ENCODE results near the gene IFRD2.
"Not testable (repeated sequence)": the region's sequence is repeated elsewhere in the genome, so short reads cannot be mapped to it uniquely, and the experiment has no call there.

Gene IFRD2

DNA sequence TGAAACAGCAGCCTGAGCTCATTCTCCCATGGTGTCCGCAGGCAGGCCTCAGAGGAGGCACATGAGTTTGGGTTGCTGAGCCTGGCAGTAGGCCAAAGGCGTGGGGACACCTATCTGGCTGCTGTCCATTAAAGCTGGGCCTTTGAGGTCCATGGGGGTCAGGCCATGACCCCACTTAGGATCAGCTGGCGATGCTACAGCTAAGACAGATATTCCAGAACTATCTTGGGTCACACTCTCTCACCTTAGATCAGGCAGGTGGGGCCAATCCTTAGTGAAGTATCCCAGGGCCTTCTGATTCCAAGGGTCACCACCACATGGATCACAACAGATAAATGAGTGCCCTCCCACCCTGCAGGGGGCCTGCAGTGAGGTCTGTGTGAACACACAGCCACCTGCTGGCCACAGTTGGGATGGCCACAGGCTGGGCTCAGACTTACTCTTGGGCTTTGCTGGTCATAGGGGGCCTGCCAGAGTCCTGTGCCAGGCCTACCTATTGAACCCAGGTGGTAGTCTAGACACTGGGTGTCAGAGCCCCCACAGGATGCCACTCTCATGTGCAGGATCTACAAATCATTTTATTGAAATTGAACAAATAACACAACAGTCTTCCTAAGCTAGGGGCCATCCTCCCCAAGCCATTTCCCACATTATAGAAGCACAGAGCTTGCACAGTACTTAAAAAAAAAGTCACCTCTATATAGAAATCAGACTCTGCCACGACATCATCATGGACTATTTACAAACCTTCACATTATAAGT lies 32.3 kb upstream of the IFRD2 start:
- DNase-seq (ENCODE audit: low spot score), result peak; percentile 68

DNA sequence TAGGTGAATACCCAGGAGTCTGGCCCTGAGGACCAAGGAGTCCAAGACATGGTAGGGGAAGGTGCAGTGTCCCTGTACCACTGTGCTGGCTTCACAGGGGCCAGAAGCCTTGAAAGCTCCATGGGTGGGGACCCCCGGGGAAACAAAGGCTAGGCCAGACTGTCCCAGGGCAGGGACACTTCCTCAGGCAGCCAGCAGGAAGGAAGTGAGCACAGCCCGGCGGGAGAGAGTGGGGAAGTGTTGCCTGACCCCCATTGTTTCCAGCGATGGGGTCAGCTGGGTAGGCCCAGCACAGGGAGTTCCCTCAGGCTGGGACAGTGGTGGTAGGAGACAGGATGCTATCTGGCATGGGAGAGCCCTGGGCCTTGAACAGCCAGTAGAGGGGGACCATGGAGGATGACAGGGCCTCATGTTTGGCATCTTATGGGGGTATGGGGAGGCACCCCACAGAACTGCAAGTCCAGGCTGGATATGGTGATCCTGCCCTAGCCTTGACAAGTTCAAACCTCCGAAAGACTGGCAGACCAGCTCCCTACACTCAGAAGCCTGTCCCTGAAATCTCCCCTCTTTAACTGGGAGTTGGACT lies 31.5 kb upstream of the IFRD2 start:
- DNase-seq (ENCODE audit: low spot score), result no peak

DNA sequence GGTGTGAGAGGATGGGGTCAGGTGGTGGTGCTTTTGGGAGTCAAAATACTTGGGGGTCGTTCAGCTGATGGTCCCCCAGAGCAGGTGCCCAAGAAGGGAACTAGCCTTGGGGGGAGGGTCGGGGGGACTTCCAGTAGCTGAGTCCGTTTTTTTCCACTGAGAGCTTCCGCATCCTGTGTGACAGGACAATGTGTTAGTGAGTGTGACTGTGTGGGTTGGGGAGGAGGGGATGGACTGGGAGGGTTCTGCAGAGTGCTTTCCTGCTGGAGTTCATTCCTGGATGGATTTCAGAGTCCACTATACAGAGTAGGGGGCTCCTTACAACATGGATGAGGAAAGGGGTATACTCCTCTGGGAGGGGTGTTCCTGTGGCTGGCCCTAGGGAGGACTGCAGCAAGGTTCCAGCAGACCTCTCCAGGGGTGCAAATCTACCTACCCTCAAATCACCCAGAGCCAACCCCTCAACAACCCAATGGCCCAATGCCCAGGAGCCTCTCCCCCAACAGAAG lies 30.9 kb upstream of the IFRD2 start:
- no peak for DNase-seq (ENCODE audit: low spot score)

DNA sequence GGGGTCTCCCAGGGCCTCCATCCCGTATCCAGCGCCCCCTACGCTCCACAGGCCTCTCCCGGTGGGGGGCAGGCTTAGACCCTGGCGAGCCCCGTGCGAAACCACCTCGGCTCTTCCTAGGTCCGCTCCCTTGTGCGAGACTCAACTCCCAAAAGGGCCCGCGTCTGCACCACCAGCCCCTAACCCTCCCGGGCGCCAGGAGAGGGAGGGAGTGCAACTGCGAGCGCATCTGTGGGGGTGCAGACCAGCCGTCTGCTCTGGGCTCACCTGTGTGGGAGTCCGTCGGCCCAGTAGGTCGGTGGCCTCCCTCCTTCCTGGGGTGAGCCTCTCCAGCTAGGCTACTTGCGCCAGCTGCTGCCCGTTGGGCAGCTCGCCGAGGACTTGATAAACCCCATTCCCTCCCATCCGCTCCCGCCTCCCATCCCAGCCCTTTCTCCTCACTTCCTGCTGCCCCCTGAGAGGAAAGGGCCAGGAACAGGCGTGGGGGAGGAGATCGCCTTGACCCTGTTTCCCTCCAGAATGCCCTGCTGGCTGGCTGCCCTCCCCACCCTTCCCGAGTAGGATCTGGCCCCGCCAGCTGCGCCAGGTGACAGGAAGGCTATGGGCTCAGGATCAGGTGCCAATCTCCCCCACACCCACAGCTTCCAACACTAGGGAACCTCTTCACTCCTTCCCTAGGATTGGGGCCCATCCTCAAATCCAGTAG lies 30.3 kb upstream of the IFRD2 start, which contains the start of gene HYAL2:
TSS of gene HYAL2 (minus strand) at position 360 of the 706 bp plus-strand sequence. CDS start 2,256 bp downstream, outside the sequence.
- DNase-seq (ENCODE audit: low spot score), result no peak

DNA sequence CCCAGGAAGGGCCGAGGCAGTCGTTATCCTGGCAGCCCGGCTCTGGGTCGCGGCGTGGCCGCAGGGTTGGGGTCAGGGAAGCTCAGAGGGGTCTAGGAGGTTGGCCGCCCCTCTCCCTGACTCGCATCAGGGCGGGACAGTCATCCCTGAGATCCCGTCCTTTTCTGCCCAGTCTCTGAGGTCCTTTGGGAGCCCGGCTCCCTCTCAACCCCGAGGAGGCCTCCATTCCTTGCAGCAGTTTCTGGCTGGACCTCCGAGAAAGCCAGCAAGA lies 29.8 kb upstream of the IFRD2 start:
- DNase-seq (ENCODE audit: low spot score), result no peak

DNA sequence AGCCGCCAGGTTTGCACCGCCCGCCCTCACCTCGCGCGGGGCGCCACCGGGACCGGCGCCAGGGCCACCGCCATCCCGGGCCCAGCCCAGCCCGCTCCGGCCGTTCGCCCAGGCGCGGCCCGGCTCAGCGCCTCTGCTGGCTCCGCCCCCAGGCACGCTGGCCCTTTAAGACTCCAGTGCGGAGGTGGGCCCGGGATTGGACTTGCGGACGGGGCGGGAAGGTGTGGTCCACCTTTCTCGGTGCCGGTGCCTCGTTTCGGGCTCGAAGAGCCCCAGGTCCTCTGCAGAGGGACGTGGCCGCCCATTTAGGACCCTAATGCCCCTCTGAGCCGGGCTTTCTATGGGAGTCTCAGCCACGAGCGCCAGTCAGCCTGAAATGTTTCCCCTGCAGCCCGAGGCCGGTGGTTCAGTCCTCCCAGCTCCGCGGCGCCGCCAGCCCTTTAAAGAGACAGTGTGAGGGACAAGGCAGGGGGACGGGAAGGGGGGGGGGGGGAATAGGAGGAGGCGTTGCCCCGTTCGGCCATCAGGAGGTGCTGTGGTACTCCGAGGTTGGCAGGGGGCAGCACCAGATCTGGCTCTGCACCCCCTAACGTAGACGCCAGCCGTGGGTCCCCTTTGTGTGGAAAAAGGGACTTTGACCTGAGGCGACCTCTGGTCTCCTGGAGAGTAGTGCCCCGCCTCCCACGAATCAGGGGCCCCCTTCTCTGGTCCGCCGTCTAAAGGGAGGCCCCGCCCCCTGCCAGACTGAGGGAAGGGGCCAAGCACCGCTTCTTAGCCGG lies 29.3 kb upstream of the IFRD2 start:
- peak; percentile 89 for DNase-seq (ENCODE audit: low spot score)

DNA sequence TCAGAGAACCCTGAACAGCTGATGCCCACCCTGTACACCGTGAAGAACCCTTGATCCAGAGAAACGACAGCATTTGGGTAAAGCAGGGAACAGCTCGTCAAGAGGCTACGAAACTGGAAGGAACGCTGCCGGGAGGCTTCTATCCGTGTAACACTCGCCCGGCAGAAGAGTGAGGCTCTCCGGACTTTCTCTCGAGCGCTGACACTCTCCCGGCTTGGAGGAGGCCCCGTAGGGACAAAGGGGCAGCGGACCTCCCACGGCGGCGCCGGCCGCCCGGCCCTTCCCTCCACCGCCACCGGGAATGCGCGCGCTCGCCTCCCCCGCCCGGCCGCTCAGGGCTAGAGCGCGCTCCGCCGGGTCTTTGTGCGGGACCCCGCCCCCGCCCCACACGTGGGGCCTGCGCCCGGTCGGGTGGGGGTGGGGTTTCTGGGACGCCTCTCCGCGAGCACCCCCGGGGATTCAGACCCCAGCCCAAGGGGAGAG lies 28.7 kb upstream of the IFRD2 start:
- peak; percentile 85 for DNase-seq (ENCODE audit: low spot score)

DNA sequence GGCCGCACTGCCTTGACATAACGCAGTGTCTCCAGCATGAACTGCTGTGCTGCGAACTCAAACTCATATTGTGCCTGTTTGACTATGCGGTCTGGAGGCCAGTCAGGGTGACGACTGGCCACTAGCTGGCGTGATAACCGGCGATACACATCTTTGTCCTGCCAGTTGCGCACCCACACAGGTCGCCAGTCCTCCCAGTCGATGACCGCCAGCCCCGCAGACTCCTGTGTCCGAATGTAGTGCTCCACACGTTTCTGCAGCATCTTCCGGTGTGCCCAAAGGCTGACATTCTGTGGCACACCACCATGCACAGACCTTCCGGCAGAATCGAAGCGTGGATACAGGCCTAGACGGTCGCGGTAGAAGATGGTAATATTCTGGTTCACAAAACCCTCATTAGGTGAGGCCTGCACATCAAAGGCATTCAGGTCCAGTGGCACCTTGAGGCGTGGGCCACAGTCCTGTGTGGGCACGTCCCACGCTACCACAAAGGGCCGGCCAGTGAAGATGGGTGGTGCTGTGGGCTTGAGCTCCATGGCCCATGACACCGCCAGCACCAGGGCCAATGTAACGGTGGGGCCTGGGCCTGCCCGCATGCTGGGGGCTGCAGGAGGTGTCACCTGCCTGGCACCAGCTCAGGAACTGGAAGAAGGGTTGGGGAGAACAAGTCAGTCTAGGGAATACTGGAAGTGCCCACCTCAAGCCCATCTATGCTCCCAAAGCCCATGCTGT lies 27.8 kb upstream of the IFRD2 start:
- no peak for DNase-seq (ENCODE audit: low spot score)

DNA sequence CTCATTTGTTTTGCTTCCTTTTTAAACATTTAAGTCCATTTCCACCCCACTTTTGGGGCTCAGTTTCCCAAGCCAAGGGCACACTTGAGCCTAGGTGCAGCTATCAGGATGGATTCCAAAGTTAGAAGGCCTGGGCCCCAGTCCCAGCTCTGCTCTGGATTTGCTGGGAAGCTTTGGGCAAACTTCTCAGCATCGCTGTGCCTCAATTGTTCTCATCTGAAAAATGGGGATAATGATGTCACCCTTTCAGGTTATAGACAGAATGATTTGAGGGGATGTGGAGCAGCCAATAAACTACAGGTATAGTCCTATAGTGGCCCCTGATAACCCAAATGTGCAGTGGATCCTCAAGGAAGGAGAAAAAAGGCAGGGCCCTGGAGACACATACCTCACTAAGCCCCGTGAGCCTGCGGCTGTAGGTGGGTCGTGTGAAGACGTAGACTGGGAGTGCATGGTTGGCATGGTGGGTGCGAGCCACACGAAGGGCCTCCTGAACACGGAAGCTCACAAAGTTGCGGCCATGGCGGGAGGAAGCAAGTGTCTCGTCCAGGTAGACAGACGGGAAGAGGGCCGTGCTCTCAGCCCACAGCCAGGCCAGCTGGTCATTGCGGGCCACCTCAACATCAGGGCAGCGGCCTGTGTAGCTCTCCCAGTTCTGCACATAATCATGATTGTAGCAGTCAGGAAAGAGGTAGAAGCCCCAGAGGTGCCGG lies 27.1 kb upstream of the IFRD2 start:
- DNase-seq (ENCODE audit: low spot score), result no peak

DNA sequence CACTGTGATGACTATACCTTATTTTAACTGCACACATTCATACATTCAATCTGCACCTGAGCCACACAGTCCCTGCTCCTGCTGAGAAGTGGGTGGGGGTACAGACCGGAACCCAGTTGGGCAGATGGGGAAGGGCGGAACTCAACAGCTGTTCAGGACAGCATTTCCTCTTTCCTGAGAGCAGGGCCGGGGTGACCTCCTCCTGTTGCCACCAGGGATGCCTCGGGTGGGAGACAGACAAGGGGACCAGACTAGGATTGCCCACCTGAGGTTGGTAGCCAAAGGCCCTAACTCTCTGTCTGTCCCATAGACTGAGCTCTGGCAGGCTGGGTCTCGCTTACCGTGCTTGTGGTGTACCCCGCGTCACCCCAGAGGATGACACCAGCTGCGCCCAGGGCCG lies 26.4 kb upstream of the IFRD2 start:
- DNase-seq (ENCODE audit: low spot score), result no peak

DNA sequence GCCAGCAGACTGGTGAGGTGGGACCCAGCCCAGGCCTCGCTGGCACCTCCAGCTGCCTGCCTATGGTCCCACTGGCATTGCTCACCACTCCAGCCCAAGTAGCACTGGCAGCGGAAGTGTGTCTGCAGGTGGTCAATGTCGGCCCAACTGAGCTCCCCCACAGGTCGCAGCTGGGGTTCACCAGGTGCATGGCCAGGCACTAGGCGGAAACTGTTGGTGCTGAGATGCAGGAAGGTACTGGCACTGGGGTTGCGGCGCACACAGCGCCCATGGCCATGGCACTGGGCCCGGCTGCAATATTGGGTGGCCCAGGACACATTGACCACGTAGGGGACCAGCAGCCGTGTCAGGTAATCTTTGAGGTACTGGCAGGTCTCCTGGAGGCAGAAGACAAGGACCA lies 25.9 kb upstream of the IFRD2 start:
- DNase-seq (ENCODE audit: low spot score), result no peak

DNA sequence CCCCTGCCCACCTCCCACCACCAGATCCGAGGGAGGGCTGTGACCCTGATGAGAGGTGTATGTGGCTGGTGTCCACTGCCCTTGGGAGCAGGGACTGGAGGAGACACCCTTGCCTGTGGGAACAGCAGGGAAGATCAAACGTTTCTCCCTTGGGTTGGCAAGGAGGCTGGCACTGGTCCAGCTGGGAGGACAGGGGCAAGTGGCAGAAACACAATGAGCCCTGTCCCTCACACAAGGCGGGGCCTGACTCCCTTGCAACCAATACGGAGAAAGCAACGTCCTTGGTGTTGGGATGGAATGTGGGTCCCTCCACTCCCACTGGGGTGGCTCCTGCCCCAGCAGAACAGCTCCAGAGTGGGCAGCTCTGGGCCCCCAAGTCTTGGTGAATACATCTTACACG lies 25.1 kb upstream of the IFRD2 start:
- no peak for DNase-seq (ENCODE audit: low spot score)

DNA sequence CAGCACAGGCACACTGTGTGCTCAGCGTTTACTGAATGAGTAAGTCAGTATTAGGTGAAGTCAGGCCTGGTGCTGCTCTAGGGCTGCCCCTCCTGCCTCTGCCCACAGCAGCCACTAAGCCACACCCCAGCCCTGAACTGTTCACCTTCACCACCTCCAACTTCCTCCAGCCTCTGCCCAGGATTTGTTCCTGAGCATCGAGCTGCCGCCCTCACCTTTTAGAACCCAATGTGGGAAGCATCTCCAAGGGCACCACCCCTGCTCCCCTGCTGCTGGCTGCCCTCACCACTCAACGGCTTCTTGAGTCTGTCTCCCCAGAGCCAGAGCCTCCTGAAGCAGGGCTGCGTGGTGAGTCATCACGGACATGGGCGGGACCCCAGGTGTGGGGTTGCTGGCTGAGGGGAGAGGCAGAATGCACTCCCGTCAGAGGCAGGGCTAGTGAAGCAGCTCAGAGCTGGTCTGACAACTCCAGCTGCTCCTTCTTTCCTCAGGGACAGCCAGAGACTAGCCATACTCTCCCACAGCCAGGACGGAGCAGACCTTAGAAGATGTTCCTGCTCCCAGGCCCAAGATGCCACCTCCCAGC lies 24.5 kb upstream of the IFRD2 start:
- no peak for DNase-seq (ENCODE audit: low spot score)

DNA sequence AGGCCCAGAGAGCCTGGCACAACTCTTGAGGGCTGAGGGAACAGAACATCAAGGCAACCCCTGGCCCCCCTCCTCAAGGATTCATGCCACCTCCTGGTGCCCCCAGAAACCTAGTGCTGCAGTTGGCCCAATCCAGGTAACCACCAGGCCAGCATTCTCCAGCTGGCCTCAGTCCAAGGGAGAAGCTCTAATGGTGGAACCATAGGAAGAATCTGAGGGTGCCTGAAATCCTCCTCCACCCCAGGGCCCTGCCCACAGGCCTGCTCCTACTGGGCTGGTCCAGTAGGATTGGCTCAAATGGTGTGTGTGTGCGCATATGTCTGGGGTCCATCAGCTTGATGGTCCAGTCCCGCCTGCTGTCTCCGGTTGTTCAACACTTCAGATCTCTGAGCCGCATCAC lies 22.6 kb upstream of the IFRD2 start:
- no peak for DNase-seq (ENCODE audit: low spot score)

DNA sequence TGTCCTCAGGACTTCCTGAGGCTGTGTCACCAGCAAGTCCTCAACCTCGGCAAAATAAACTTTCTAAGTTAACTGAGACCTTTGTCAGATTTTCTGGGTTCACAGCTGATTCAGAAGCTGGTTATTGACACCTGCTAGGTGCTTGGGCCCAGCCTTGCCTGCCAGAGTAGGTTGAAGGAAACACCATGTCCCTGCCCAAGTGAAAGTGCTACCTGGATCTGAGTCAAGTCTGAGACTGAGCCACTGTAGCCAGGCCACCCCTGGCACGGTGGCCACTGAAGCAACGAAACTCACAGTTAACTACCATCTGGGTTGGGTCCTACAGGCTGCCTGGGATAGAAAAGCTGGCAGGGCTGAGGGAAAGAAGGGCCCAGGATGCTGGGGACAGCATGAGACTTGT lies 22.1 kb upstream of the IFRD2 start:
- DNase-seq (ENCODE audit: low spot score), result no peak

DNA sequence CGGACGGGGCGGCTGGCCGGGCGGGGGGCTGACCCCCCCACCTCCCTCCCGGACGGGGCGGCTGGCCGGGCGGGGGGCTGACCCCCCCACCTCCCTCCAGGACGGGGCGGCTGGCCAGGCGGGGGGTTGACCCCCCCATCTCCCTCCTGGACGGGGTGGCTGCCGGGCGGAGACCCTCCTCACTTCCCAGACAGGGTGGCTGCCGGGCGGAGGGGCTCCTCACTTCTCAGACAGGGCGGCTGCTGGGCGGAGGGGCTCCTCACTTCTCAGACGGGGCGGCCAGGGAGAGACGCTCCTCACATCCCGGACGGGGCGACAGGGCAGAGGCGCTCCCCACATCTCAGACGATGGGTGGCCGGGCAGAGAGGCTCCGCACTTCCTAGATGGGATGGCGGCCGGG lies 19.8 kb upstream of the IFRD2 start:
- not testable (repeated sequence) for DNase-seq (ENCODE audit: low spot score)

DNA sequence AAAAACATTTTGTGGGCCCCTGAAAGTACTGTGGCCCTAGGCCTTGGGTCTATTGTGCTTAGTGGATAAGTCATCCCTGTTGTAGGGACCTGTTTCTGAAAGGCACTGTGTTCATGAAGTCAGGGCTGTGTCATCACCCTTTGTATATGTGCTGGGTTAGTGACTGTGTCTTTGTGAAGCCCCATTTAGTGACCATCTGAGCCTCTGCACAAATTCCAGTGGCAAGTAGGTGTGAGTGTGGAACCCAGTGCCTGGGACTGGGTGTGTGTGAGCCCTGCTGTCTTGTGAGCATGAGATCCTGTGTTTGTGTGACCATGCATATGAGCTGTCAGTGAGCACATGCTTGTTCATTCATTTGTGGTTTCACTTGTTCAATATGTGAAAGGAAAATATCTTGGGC lies 12.4 kb upstream of the IFRD2 start:
- no peak for DNase-seq (ENCODE audit: low spot score)

DNA sequence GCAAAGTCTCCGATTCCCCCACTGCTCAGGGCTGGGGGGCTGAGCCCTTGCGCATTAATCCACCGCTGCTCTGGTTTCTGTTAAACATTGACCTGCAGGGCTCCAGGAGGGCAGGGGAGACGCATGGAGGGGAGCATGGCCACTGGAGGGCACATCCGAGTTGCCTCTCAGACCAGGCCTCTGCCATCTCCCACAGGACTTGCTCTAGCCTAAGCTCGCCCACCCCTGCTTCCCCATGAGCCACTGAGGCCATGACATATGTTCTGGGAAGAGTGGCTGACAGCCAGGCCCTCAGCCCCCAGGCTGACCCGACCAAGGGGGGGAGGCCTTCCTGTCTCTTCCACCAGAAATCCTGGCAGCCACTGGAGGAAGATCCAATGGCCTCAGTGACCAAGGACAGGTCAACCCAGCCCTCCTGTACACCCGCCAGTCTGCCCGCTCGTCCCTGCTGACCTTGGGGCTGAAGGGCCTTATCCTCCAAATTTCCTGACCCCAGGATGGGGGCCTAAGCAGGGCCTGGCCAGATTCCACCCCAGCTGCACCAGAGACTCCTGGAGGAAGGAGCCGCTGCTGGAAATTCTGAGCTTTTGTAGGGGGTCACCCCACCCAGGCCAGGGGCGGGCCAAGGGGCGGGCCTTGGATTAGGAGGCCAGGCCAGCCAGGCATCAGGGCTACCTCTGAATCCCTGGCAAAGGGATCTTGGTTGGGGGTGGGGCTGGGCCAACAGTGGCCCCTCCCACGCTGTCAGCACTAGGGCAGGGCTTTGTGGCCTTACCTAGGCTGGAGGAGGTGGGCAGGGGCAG lies 11.0 kb upstream of the IFRD2 start, which contains the start of gene HYAL1:
TSS of gene HYAL1 (minus strand) at position 562 of the 803 bp plus-strand sequence. CDS start 618 bp downstream, outside the sequence.
- no peak for DNase-seq (ENCODE audit: low spot score)
